ENCODE data around the gene TEAD3. TPM values are rescaled to one million over a fixed set of nuclear protein-coding genes. Genes with fewer than 3 reads are reported as not detected.
A peak's percentile ranks its signal among the peaks of the same experiment; 100 is the strongest.

The TEAD3 gene
- total and polyA plus RNA-seq, 10 of the 15 experiments (the other 5 are each of a cell fraction or from before 2014, with no cell fraction given), result 0.02 to 0.28 (median 0.18) TPM; not detected in 5

GRCh38 chr6:35470663-35471120 lies 26.2 kb downstream of the TEAD3 start (continued):
- TF ChIP-seq CBX5 (IDR thresholded peaks at IDR 0.05; ENCODE audit: low read depth) (no peak), HSF1 (IDR thresholded peaks at IDR 0.05; ENCODE audit: low read depth, low read length) (no peak), CHD2 (IDR thresholded peaks at IDR 0.05; ENCODE audit: borderline replicate concordance, low read depth, low read length) (no peak), BCL11A (IDR thresholded peaks at IDR 0.05; ENCODE audit: low read depth, low read length) (no peak), FOXK2 (IDR thresholded peaks at IDR 0.05) (no peak), SMAD1 (IDR thresholded peaks at IDR 0.05; ENCODE audit: low read depth, partially characterized antibody) (no peak), GABPA (IDR thresholded peaks at IDR 0.05; ENCODE audit: low read depth) (no peak), ATF3 (IDR thresholded peaks at IDR 0.05; ENCODE audit: borderline replicate concordance, extremely low read depth, low read depth, low read length) (no peak), MXI1 (IDR thresholded peaks at IDR 0.05; ENCODE audit: low read depth, low read length) (peak; percentile 9; the same call in 1 of the 2 replicates), ZNF274 (IDR thresholded peaks at IDR 0.05; ENCODE audit: insufficient read depth, insufficient read length) (no peak), MLLT1 (IDR thresholded peaks at IDR 0.05) (no peak), CBX3 (IDR thresholded peaks at IDR 0.05; ENCODE audit: borderline replicate concordance, low read depth) (no peak), RCOR1 (conservative IDR thresholded peaks at IDR 0.05; ENCODE audit: low read depth, low read length) (no peak), CEBPZ (IDR thresholded peaks at IDR 0.05; ENCODE audit: low read depth, low read length) (no peak), TBL1XR1 (IDR thresholded peaks at IDR 0.05; ENCODE audit: low read depth, low read length) (no peak), CBFB (IDR thresholded peaks at IDR 0.05; ENCODE audit: low read depth) (no peak), CHD1 (IDR thresholded peaks at IDR 0.05; ENCODE audit: low read depth, low read length) (no peak), BCLAF1 (IDR thresholded peaks at IDR 0.05) (no peak), RELB (IDR thresholded peaks at IDR 0.05; ENCODE audit: low read depth) (no peak)

Data from GM12878 (cell line).